NOMO-1 treated with DMSO at 0.1 percent for 48 hours (cell line): ENCODE results near the gene PLXNB1.
"Not testable (repeated sequence)": the region's sequence is repeated elsewhere in the genome, so short reads cannot be mapped to it uniquely, and the experiment has no call there.

Source experiments
- DNase-seq: peaks from one replicate; lab custom pipeline; 2025; ENCODE audit not compliant: unreplicated experiment; lab: John Stamatoyannopoulos, UW

Gene PLXNB1

DNA sequence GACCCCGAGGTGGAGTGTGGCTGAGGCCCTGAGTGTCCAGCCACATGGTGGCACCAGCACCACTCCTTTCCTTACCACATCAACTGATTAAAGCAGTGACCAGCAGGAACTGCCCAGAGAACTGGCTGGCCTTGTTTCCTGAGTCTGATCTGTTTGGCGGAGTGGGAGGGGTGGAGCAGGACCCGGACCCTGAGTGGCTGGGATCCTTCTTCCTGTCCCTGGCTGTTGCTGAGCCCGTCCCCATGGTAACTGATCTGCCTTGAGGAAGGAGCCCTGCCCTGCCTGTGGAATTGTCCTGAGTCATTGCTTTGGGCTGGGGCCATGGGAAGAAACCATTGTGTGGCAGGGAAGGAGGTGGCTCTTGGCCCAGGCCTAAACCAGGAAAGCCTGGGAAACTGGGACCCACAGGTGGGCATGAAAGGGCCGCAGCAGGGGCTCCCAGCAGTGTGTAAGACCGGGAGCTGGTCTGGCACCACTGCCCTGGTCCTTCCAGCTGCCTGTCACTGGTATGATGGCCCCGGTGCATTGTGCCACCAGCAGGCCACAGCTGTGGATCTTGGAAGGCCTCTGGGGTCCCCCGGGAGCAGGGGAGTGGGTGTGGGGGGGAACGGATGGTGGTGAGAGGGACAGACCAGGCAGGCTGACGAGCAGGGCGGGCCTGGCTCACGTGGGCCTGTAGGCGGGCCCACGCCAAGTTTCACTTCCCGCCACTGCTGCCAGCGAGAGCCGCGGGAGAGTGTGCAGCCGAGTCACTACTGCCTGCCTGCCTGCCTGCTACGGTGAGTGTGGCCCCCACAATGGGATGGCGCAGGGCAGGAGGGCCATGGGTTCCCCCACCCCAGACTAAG, 35.9 kb upstream of the PLXNB1 start:
- peak; percentile 88 for DNase-seq

DNA sequence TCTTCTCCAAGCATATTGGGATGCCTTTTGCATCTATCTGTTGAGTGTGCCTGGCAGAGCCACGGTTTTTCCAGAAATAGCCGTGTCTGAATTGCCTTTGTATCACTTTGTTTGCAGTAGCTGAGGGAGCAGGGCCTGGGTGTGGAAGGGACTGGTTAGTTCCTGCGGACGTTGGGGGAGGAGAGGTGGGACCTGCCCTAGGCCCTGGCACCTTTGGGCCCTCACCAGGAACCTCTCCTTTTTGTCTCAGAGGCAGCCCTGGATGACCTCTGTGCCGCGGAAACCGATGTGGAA, 35.3 kb upstream of the PLXNB1 start:
- no peak for DNase-seq

DNA sequence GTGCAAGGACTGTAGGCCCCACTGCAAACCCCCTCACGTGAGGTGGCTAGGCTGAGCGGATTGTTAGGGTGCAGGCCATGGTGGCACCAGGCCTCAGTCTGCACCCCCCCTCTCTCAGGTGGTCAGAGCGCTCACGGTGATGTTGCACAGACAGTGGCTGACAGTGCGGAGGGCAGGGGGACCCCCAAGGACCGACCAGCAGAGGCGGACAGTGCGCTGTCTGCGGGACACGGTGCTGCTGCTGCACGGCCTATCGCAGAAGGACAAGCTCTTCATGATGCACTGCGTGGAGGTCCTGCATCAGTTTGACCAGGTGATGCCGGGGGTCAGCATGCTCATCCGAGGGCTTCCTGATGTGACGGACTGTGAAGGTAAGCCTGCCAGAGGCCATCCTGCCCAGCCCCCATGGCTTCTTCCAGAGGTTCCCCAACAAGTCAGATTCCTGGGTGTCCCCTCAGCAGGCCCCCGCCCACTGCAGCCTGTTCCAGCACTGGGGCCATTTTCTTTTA, 34.9 kb upstream of the PLXNB1 start:
- DNase-seq = no peak

DNA sequence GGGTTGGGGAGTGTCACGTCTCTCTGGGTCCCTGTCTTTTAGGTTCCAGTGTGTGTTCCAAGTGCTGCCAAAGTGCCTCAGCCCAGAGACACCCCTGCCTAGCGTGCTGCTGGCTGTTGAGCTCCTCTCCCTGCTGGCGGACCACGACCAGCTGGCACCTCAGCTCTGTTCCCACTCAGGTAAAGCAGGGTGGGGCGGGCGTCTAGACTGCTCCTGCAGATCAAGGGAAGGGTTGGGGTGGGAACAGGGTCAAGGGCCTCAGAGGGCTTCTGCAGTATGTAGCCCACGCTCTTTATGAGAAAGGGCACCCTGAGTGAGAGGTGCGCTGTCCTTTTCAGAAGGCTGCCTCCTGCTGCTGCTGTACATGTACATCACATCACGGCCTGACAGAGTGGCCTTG, 33.8 kb upstream of the PLXNB1 start:
- no peak for DNase-seq

DNA sequence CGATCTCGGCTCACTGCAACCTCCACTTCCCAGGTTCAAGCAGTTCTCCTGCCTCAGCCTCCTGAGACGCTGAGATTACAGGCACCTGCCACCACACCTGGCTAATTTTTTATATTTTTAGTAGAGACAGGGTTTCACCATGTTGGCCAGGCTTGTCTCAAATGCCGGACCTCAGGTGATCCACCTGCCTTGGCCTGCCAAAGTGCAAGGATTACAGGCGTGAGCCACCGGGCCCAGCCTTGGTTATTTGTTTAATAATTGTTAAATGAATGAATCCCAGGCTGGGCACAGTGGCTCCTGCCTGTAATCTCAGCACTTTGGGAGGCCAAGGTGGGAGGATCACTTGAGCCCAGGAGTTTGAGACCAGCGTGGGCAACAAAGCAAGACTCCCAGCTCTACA, 31.9 kb upstream of the PLXNB1 start:
- DNase-seq = not testable (repeated sequence)

DNA sequence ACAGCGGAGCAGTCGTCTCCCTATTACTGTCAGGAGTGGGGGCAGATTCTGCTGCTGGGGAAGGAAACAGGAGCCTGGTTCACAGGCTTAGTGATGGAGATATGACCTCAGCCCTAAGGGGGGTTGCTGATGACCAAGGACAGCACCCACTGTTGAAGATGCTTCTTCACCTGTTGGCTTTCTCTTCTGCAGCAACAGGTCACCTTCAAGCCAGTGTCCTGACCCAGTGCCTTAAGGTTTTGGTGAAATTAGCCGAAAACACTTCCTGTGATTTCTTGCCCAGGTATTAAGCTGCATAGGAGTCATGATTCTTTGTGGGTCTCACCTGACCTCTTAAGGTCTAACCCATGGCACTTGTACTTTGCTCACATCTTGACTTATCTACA, 30.6 kb upstream of the PLXNB1 start:
- DNase-seq = no peak

DNA sequence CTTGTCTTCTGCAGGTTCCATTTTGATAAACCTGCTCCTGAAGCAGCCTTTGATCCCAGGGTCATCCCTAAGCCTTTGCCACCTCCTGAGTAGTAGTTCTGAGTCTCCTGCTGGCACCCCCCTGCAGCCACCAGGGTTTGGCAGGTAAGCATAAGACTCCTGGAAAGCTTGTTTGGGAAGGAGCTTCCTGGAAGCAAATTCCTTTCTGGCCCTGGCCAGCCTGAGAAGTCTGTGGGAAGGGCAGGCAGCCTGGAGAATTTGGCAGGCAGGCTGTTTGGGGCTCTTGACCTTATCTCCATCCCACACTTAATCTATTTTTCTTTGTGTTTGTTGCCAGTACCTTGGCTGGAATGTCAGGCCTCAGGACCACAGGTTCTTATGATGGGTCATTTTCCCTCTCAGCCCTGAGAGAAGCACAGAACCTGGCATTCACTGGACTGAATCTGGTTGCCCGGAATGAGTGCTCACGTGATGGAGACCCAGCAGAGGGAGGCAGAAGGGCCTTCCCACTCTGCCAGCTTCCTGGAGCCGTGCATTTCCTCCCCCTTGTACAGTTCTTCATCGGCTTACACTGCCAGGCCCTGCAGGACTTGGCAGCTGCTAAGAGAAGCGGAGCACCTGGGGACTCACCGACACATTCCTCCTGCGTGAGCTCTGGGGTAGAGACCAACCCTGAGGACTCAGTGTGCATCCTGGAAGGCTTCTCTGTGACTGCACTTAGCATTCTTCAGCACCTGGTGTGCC, 30.1 kb upstream of the PLXNB1 start:
- no peak for DNase-seq

DNA sequence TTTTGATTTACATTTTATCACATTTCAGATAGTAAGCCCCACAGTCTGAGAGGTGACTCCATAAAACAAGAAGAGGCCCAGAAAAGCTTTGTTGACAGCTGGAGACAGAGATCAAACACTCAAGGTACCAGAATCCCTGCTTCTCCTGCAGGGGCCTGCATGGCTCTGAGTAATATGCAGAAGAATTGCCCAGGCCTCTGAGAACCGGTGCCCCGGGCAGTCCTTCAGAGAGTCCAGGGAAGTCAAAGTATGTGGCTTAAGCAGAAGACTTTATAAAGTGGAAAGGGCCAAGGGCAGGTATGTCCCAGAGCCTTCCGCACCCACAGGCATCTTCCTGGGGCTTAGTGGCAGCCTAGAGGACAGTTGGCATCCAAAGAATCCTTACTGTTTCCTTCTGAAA, 29.4 kb upstream of the PLXNB1 start:
- DNase-seq = no peak

DNA sequence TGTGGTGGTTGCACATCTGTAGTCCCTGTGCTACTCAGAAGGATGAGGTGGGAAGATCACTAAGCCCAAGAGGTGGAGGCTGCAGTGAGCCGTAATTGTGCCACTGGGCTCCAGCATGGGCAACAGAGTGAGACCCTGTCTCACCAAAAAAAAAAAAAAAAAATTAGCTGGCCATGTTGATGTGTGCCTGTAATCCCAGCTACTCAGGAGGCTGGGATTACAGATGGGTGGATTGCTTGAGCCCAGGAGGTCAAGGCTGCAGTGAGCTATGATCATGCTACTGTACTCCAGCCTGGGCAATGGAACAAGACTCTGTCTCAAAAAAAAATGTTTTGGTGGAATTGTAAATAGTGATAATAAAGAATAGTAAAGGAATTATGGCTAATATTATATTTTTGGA, 26.6 kb upstream of the PLXNB1 start:
- DNase-seq = no peak

DNA sequence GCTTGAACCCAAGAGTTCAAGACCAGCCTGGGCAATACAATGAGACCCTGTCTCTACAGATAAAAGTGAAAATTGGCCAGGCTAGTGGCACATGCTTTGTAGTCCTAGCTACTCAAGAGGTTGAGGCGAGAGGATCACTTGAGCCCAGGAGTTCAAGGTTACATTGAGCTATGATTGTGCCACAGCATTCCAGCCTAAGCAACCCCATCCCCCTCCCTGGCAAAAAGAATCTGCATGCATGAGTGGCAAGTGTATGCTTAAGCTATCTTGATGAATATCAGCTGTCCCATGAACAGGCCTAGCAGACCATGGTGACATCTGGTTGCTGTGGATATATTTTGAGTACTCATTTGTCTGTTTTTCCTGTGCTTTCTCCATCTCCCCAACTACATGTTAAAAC, 21.4 kb upstream of the PLXNB1 start:
- DNase-seq = no peak

DNA sequence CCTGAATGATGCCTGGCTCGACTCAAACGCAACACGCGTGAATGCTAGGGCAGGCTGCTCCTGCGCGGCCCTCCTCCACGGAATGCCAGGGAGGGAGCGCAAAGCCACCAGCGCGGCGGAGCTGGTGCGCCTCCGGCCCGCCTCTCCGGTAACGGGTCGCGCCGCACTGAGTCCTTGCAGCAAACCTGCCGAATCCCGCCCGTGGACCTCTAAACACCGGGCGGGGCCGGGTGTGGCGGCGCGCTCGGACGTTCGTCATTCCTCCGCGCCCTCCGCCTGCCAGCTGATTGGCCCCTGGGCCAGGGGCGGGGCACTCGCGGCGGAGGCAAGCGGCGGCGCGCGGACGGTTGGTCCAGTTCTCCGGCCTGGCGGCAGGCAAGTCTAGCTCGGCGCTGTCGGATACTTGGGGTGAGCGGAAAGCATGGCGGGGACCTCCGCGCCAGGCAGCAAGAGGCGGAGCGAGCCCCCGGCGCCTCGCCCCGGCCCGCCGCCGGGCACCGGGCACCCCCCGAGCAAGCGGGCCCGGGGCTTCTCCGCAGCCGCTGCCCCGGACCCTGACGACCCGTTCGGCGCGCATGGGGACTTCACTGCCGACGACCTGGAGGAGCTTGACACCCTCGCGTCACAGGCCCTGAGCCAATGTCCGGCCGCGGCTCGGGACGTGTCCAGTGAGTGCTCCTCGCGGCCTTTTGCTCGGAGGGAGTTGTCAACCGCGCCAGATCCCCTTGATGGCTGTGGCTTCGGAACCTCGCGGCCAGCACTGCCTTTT, 16.7 kb upstream of the PLXNB1 start, which contains the start of gene ATRIP:
Gene ATRIP, plus strand, starts transcription at position 313 of the 769 bp plus-strand sequence. Its CDS starts 109 bp downstream, at position 422.
- peak; percentile 82 for DNase-seq

DNA sequence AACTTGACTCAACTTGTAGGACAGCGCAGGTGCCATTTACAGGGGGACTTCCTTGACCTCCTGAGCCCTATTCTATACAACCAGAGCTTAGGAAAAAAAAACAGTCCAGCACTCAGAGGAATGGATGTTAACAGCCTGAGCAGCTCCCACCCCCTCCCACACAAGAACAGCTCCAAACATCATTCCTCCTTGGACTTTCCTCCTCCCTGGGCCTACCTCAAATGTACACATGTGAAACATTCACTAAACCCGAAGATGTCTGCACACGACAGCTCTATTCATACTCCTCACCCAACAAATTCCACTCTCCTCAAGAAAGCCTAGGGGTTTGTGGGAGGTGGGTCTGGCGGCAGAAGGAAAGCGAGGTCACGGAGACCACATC, 16.1 kb upstream of the PLXNB1 start:
- no peak for DNase-seq

DNA sequence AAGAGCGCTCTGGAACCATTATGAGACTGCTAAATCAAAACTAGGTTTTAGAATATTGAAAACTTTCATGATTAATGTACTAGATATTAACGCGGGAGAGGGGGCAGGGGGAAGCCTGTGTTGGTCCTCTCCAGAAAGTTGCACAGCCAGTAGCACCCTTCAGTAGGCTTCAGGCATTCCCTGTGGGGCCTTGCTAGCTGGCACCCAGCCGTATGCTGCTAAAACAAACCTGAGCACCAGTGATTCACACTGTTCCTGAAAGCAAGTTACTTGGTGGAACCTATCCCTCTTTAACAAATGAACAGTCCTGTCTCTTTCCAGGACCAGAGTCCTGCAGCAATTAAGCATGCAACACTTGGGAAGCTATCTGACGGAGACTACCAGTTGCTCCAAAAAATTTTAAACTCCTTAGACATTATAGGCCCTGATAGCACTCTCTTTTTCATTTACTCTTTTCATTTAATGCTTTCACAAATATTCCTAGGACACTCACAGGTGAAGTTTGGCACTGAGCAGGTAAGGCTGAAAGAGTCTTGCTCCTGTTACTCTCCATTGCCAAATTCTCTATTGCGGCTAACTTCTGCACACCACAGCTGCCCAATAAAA, 15.5 kb upstream of the PLXNB1 start:
- DNase-seq = no peak

DNA sequence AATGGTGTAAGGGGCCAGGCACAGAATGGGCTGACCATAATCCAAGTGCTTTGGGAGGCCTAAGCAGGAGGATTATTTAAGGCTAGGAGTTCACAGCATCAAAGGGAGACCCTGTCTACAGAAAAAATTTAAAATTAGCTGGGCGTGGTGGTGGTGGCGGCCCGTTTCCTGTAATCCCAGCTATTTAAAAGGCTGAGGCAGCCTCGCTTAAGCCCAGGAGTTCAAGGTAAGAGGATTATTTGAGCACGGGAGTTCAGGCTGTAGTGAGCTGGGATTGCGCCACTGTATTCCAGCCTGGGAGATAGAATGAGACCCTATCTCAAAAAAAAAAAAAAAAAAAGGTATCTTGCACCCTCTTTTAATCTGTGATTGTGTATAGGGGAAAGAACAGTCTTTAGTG, 12.1 kb upstream of the PLXNB1 start:
- no peak for DNase-seq

DNA sequence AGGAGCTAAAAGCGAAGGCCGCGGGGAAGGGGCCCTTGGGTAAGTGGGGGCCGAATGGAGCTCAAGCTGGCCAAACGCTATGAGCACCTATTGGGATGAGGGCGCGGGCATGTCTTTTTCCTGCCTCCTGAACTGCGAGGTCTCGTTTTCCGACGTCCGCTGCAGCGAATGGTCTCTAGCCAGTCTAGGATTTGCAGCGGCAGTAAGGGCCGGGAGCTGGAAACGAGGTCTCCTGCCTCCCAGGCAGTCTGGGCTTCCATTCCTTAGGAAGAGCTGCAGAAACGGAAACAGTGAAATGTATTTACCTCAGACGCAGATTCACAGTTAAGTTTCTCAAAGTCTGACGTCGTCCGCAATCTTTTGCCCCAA, 10.7 kb upstream of the PLXNB1 start:
- DNase-seq = no peak

DNA sequence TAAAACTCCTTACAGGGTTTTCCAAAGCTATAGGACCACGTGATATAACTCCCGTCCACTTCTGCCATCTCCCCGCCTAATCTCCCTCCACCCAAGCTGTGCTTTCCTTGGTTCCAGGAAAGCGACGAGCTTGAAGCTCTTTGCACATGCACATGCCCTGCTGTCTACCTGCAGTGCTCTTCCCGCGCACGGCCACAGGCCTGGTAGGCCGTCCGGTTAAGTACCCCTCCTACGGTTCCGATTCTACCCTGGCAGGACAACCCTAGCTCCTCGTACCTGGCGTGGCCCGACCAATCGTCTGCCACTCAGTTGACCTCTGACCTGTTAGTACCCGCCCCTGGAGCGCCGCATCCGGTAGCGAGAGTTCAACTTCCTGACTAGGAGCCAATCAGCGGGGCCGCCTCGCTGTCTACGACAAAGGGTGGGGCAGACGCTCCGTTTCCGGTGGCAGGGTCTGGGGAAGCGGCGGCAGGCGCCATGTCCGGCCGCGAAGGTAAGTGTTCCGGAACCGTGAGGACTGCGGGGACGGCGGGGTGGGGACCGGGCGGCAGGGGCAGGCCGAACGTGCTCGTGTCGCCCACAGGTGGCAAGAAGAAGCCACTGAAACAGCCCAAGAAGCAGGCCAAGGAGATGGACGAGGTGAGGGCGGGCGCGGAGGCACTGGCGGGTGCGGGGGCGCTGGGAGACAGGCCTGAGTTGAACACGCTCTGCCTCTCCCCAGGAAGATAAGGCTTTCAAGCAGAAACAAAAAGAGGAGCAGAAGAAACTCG, 10.1 kb upstream of the PLXNB1 start, which contains the start of the genes CCDC51 and TMA7:
Gene CCDC51, minus strand, starts transcription at position 300 of the 770 bp plus-strand sequence. CDS start 4,991 bp downstream, outside the sequence.
Gene TMA7, plus strand, starts transcription at position 438 of the 770 bp plus-strand sequence. Its CDS starts 40 bp downstream, at position 478.
- DNase-seq = peak; percentile 99

DNA sequence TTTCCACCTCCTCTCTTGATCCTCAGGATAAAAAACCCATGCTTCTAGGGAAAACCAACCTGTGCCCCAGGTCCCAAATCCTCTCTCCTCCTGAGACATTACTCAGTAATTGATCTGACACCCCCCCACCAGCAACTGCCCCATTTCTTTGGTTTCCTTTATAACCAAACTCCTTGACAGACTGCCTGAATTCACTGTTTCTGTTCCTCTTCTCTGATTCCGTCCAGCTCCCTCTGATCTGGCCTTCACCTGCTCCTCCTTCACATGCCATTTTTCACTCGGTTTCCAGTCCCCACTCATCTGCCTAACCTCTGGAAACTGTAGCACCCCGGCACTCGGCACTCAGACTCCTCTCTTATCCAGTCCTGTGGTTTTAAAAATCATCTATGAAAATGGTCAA, 7.9 kb upstream of the PLXNB1 start:
- peak; percentile 50 for DNase-seq

DNA sequence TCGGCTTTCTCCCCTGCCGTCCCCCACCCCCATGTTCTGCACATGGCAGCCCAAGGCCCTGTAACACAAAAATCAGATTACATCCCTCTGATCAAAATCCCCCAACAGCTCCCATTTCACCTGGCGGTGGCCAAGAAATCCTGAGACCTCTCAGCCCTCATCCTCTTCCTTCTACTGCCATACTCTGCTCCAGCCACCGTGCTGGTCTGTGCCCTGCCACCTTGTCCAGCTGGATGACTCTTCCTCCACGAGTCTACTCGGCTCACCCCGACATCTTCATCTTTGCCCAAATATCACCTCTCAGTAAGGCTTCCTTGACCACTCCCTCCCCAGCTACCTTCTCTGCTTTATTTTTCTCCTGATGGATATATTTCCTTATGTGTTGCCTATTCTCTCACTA, 7.0 kb upstream of the PLXNB1 start:
- no peak for DNase-seq

DNA sequence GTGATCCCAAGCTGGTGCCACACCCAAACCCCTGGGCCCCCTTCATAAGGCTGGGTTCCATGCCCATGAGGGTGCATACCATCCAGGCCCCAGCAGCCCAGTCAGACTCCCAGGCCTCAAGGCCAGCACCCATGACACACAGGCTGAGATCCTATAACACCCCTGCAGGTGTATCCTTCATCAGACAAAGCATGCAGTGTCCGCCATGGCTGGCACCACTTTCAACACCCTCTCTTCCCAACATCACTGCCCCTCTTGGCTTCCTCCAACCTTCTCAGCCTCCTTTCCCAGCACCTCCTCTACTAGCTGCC, 6.5 kb upstream of the PLXNB1 start:
- no peak for DNase-seq

DNA sequence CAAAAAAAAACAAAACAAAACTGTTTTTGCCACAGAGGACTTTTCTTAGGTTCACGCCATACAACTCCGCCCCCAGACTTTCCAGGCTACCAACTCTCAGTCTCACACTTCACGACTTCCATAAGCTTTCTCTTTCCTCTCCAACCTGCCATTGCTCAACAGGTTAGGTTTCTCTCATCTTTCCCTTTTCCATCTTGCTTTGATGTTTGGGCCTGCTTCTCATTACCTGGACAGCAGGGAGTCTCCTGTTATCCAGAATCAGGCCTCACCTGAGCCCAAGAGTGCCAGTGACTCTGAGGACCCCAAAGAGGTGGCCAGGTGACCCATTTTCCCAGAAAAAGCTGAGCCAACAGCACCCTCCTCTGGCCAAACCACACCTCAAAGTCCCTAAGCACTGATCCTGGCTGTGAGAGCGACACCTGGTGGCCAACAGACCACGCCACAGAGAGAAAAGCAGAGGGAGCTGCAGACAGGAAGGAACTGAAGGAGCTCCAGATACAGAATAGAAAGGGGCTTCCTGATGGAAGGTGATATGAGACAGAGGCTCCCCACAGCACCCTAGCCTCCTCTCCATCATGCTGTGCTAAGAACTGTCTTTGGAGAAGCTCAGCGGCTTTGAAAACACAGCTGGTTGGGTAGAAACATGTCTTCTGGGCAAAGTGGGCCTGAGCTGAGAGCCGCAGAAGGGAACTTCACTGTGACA, 6.0 kb upstream of the PLXNB1 start:
- DNase-seq = peak; percentile 76
